Mesothelial cell of epicardium (in vitro differentiated cells): ENCODE measurements around the gene HACD1. TPM values are rescaled to one million over a fixed set of nuclear protein-coding genes. Genes with fewer than 3 reads are reported as not detected.

Experiments
- DNase-seq, 2 experiments: peaks; one replicate each; pipeline ENCODE4 v3.0.0; 2021; ENCODE audit warnings: low spot score in 2 of 2; ENCODE audit not compliant: unreplicated experiment in 2 of 2
- H3K27ac Mint-ChIP-seq: 2 replicates; pipeline ENCODE4 v1.8.0; 2021; ENCODE audit warnings: mixed read lengths
- H3K27me3 Mint-ChIP-seq: 2 replicates; pipeline ENCODE4 v1.8.0; 2021; ENCODE audit warnings: low read depth, mixed read lengths
- H3K36me3 Mint-ChIP-seq: 2 replicates; pipeline ENCODE4 v1.8.0; 2021; ENCODE audit warnings: mixed read lengths
- H3K4me1 Mint-ChIP-seq: 2 replicates; pipeline ENCODE4 v1.8.0; 2021; ENCODE audit warnings: mixed read lengths
- H3K4me3 Mint-ChIP-seq: 2 replicates; pipeline ENCODE4 v1.8.0; 2021; ENCODE audit warnings: mild to moderate bottlenecking, moderate library complexity, mixed read lengths
- H3K9me3 Mint-ChIP-seq: 2 replicates; pipeline ENCODE4 v1.8.0; 2021; ENCODE audit warnings: mixed read lengths
- CTCF ChIP-seq: fragments of 200-600 bp; sonication (generic); IDR thresholded peaks from one replicate; pipeline ENCODE4 v1.5.0; 2021; ENCODE audit warnings: antibody characterized with exemption; ENCODE audit not compliant: unreplicated experiment
- total RNA-seq: library from RNA; stranded (reverse); gene quantifications from 3 replicates; pipeline ENCODE4 v1.2.1, GENCODE V29; 2021

Gene HACD1
- total RNA-seq, 1 donor from 2014 or later: 14.7 TPM

- Mint-ChIP-seq H3K4me1 (peaks cover 8% of the 10 kb centered on the region), H3K27ac (no peak overlapping the region), H3K9me3 (peaks cover 27% of the 10 kb centered on the region), H3K36me3 (peaks cover 39% of the 10 kb centered on the region), H3K27me3 (no peaks in the 10 kb centered on the region), H3K4me3 (no peak overlapping the region)
- DNase-seq: no peak
- no peak for TF ChIP-seq CTCF
Measured at GRCh38 chr10:17660921-17661320, 43.7 kb upstream of the HACD1 start.

- peaks cover under 1% of the 10 kb centered on the region for H3K4me1 Mint-ChIP-seq
- H3K27ac Mint-ChIP-seq: no peak overlapping the region
- no peak for TF ChIP-seq CTCF
Measured at GRCh38 chr10:17659365-17659764, 42.2 kb upstream of the HACD1 start.

GRCh38 chr10:17657103-17657500 lies 39.9 kb upstream of the HACD1 start:
- Mint-ChIP-seq H3K4me1 (peaks cover 8% of the 10 kb centered on the region), H3K27me3 (no peaks in the 10 kb centered on the region), H3K27ac (no peak overlapping the region), H3K4me3 (no peak overlapping the region), H3K36me3 (peaks cover 53% of the 10 kb centered on the region), H3K9me3 (peaks cover 47% of the 10 kb centered on the region)
- DNase-seq: no peak
- no peak for TF ChIP-seq CTCF

More at GRCh38 chr10:17659365-17659764, 42.2 kb upstream of the HACD1 start:
- DNase-seq: no peak
- Mint-ChIP-seq H3K4me3 (no peak overlapping the region), H3K27me3 (no peaks in the 10 kb centered on the region), H3K36me3 (peaks cover 50% of the 10 kb centered on the region), H3K9me3 (peaks cover 40% of the 10 kb centered on the region)

- H3K4me3 Mint-ChIP-seq: no peak overlapping the region
- H3K4me1 Mint-ChIP-seq: peaks cover 20% of the 10 kb centered on the region
- no peak for TF ChIP-seq CTCF
- peaks cover 44% of the 10 kb centered on the region for H3K36me3 Mint-ChIP-seq
- H3K9me3 Mint-ChIP-seq: peaks cover 47% of the 10 kb centered on the region
- no peak for DNase-seq
- no peak overlapping the region for H3K27ac Mint-ChIP-seq
- H3K27me3 Mint-ChIP-seq: no peaks in the 10 kb centered on the region
Measured at GRCh38 chr10:17655567-17656146, 38.5 kb upstream of the HACD1 start.

GRCh38 chr10:17655009-17655408 lies 37.8 kb upstream of the HACD1 start:
- Mint-ChIP-seq H3K36me3 (peaks cover 44% of the 10 kb centered on the region), H3K4me3 (no peak overlapping the region), H3K4me1 (peaks cover 27% of the 10 kb centered on the region), H3K9me3 (peaks cover 47% of the 10 kb centered on the region), H3K27ac (no peak overlapping the region), H3K27me3 (no peaks in the 10 kb centered on the region)
- no peak for TF ChIP-seq CTCF
- DNase-seq: no peak

GRCh38 chr10:17652585-17652984 lies 35.4 kb upstream of the HACD1 start:
- Mint-ChIP-seq H3K4me1 (peaks cover 31% of the 10 kb centered on the region), H3K27me3 (no peaks in the 10 kb centered on the region), H3K4me3 (no peak overlapping the region), H3K27ac (no peak overlapping the region), H3K36me3 (peaks cover 34% of the 10 kb centered on the region), H3K9me3 (peaks cover 34% of the 10 kb centered on the region)
- DNase-seq: no peak
- TF ChIP-seq CTCF: no peak
